Loucy (cell line): ENCODE measurements around the gene HEATR5A.

Experiments
- H2AFZ ChIP-seq: fragments of 200-600 bp; sonication (generic); 2 replicates; pipeline ENCODE4 v1.6.0; 2016; ENCODE audit warnings: antibody characterized with exemption, mild to moderate bottlenecking, low read length, moderate library complexity
- H3F3A ChIP-seq: fragments of 200-600 bp; 2 replicates; pipeline ENCODE4 v1.6.0; 2016; ENCODE audit warnings: antibody characterized with exemption, low read depth, mild to moderate bottlenecking
- H3K27me3 ChIP-seq: fragments of 200-600 bp; sonication (generic); 2 replicates; pipeline ENCODE4 v1.6.1; 2014; ENCODE audit warnings: low read length, mild to moderate bottlenecking; ENCODE audit not compliant: insufficient read depth, poor library complexity, severe bottlenecking
- H3K36me3 ChIP-seq: fragments of 200-600 bp; sonication (generic); 2 replicates; pipeline ENCODE4 v1.6.1; 2016; ENCODE audit warnings: low read length; ENCODE audit not compliant: insufficient read depth
- H3K4me1 ChIP-seq: fragments of 200-600 bp; sonication (generic); 2 replicates; pipeline ENCODE4 v1.5.1; 2014; ENCODE audit warnings: low read length, mild to moderate bottlenecking; ENCODE audit not compliant: insufficient read depth, poor library complexity, severe bottlenecking
- H3K4me2 ChIP-seq: fragments of 200-600 bp; sonication (generic); 2 replicates; pipeline ENCODE4 v1.6.0; 2014; ENCODE audit warnings: antibody characterized with exemption, low read length, low read depth, mild to moderate bottlenecking; ENCODE audit not compliant: poor library complexity, severe bottlenecking
- H3K4me3 ChIP-seq: fragments of 200-600 bp; sonication (generic); 2 replicates; pipeline ENCODE4 v1.5.1; 2014; ENCODE audit warnings: low read length, mild to moderate bottlenecking, mixed read lengths; ENCODE audit not compliant: poor library complexity, severe bottlenecking
- H3K79me2 ChIP-seq: fragments of 200-600 bp; sonication (generic); 2 replicates; pipeline ENCODE4 v1.6.1; 2014; ENCODE audit warnings: low read length; ENCODE audit not compliant: insufficient read depth
- H3K9ac ChIP-seq: fragments of 200-600 bp; sonication (generic); 2 replicates; pipeline ENCODE4 v1.6.0; 2014; ENCODE audit warnings: mild to moderate bottlenecking, low read depth, low read length, moderate library complexity; ENCODE audit not compliant: poor library complexity, severe bottlenecking
- H3K9me2 ChIP-seq: fragments of 200-600 bp; sonication (generic); replicated peaks from 2 replicates; pipeline ENCODE4 v1.6.1; 2016; ENCODE audit warnings: low read depth, low read length, mixed read lengths
- H3K9me3 ChIP-seq: fragments of 200-600 bp; sonication (generic); 2 replicates; pipeline ENCODE4 v1.6.1; 2014; ENCODE audit warnings: mild to moderate bottlenecking, antibody characterized with exemption, low read length, low read depth; ENCODE audit not compliant: insufficient read depth
- H4K20me1 ChIP-seq: fragments of 200-600 bp; sonication (generic); 2 replicates; pipeline ENCODE4 v1.6.0; 2014; ENCODE audit warnings: antibody characterized with exemption, low read length, mild to moderate bottlenecking; ENCODE audit not compliant: insufficient read depth, poor library complexity, severe bottlenecking
- EZH2phosphoT487 ChIP-seq: fragments of 200-600 bp; IDR thresholded peaks from 2 replicates; pipeline ENCODE4 v1.6.1; 2018; ENCODE audit warnings: antibody characterized with exemption, mild to moderate bottlenecking, moderate library complexity, borderline replicate concordance
- TF ChIP-seq, protein P1 (sequence below): fragments of 200-600 bp; sonication (generic); conservative IDR thresholded peaks from 2 replicates; pipeline ENCODE4 v1.5.1; 2014; ENCODE audit warnings: mild to moderate bottlenecking, antibody characterized with exemption, low read length

The HEATR5A gene

DNA sequence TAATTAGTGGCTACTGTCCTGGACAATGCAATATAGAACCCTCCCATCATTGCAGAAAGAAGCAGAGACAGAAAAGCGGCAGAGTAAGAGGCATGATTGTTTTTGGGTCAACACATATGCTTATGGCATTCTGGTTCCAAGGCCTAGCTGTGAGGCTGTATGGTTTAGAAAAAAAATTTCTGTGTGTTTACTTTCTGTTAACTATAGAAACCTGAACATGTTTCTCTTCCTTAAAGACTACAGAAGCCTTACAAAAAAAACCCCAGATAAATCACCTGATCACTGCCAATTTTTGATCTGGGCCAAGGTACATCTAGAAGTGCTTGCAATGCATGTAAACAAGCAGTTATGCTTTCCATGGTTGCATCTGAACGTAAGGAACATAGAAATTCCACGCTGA, 112.7 kb downstream of the HEATR5A start:
- H3K36me3 ChIP-seq, result no peaks in the 10 kb centered on the region
- no peaks in the 10 kb centered on the region for H3K27me3 ChIP-seq
- no peaks in the 10 kb centered on the region for H3K79me2 ChIP-seq
- no peaks in the 10 kb centered on the region for H3K9me3 ChIP-seq
- H4K20me1 ChIP-seq, result no peaks in the 10 kb centered on the region
- H3K4me2 ChIP-seq, result no peak overlapping the region
- H3K4me1 ChIP-seq, result peaks cover 5% of the 10 kb centered on the region
- H2AFZ ChIP-seq, result no peak overlapping the region
- H3K4me3 ChIP-seq, result no peak overlapping the region
- TF ChIP-seq EZH2phosphoT487, result no peak
- TF ChIP-seq, protein P1, sequence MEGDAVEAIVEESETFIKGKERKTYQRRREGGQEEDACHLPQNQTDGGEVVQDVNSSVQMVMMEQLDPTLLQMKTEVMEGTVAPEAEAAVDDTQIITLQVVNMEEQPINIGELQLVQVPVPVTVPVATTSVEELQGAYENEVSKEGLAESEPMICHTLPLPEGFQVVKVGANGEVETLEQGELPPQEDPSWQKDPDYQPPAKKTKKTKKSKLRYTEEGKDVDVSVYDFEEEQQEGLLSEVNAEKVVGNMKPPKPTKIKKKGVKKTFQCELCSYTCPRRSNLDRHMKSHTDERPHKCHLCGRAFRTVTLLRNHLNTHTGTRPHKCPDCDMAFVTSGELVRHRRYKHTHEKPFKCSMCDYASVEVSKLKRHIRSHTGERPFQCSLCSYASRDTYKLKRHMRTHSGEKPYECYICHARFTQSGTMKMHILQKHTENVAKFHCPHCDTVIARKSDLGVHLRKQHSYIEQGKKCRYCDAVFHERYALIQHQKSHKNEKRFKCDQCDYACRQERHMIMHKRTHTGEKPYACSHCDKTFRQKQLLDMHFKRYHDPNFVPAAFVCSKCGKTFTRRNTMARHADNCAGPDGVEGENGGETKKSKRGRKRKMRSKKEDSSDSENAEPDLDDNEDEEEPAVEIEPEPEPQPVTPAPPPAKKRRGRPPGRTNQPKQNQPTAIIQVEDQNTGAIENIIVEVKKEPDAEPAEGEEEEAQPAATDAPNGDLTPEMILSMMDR, result no peak
- H3K9me2 ChIP-seq, result no peaks in the 10 kb centered on the region
- H3F3A ChIP-seq, result no peaks in the 10 kb centered on the region
- H3K9ac ChIP-seq, result no peak overlapping the region

DNA sequence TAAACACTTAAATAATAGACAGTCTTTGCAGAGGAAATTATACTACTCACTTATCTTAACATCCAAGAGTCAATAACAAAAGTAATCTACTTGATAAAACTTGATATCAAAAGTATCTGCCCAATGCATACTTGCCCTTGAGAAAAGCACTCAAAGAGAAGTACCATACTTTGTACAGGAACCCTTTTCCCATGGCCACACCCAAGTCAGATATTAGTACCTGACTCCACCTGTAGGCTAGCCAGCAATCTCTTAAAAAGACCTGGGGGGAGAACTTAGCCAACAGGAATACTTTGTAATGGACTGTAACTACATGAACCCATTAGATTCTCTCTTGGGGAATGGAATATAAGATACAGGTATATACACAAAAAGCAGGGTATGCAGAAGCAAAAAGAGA, 113.2 kb downstream of the HEATR5A start:
- TF ChIP-seq EZH2phosphoT487, result no peak
- TF ChIP-seq, protein P1, result no peak
- no peaks in the 10 kb centered on the region for H3K9me3 ChIP-seq
- H3F3A ChIP-seq, result no peaks in the 10 kb centered on the region
- H4K20me1 ChIP-seq, result no peaks in the 10 kb centered on the region
- H3K4me2 ChIP-seq, result no peak overlapping the region
- H3K79me2 ChIP-seq, result no peaks in the 10 kb centered on the region
- H3K4me1 ChIP-seq, result peaks cover 4% of the 10 kb centered on the region
- H3K9ac ChIP-seq, result no peak overlapping the region
- H3K36me3 ChIP-seq, result no peaks in the 10 kb centered on the region
- H2AFZ ChIP-seq, result no peak overlapping the region
- H3K9me2 ChIP-seq, result no peaks in the 10 kb centered on the region
- H3K4me3 ChIP-seq, result no peak overlapping the region
- H3K27me3 ChIP-seq, result no peaks in the 10 kb centered on the region

DNA sequence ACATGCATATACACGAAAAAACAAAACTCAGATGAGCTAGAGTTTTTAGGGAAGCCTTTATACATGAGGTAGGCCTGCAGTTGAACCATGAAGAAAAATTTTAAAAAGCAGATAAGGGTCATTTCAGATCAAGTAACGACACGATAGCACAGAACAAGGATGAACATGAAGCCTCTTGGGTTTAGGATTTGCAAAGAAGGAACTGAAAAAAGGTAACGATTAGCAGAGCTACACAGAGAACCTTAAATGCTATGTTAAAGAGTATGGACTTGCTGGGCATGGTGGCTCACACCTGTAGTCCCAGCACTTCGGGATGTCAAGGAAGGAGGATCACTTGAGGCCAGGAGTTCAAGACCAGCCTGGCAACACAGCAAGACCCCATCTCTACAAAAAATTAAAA, 116.7 kb downstream of the HEATR5A start:
- no peaks in the 10 kb centered on the region for H3K27me3 ChIP-seq
- H3K4me2 ChIP-seq, result no peak overlapping the region
- H3K4me3 ChIP-seq, result no peak overlapping the region
- H4K20me1 ChIP-seq, result no peaks in the 10 kb centered on the region
- H3K9ac ChIP-seq, result no peak overlapping the region
- H3K79me2 ChIP-seq, result no peaks in the 10 kb centered on the region
- H3K36me3 ChIP-seq, result no peaks in the 10 kb centered on the region
- no peaks in the 10 kb centered on the region for H3K9me2 ChIP-seq
- H3K9me3 ChIP-seq, result no peaks in the 10 kb centered on the region
- H3K4me1 ChIP-seq, result no peaks in the 10 kb centered on the region
- no peak overlapping the region for H2AFZ ChIP-seq
- TF ChIP-seq, protein P1, result no peak
- no peak for TF ChIP-seq EZH2phosphoT487
- no peaks in the 10 kb centered on the region for H3F3A ChIP-seq
